Measurements from ENCODE around the gene ARHGAP32.
A peak's percentile ranks its signal among the peaks of the same experiment; 100 is the strongest.
"Not testable (repeated sequence)": the region's sequence is repeated elsewhere in the genome, so short reads cannot be mapped to it uniquely, and the experiment has no call there.

The ARHGAP32 gene

GRCh38 chr11:129202646-129203045 lies 10.5 kb upstream of the ARHGAP32 start:
- DNase-seq (ENCODE audit: low spot score), result no peak

GRCh38 chr11:129195682-129196081 lies 3.6 kb upstream of the ARHGAP32 start:
- no peak for DNase-seq (ENCODE audit: low spot score)

DNA sequence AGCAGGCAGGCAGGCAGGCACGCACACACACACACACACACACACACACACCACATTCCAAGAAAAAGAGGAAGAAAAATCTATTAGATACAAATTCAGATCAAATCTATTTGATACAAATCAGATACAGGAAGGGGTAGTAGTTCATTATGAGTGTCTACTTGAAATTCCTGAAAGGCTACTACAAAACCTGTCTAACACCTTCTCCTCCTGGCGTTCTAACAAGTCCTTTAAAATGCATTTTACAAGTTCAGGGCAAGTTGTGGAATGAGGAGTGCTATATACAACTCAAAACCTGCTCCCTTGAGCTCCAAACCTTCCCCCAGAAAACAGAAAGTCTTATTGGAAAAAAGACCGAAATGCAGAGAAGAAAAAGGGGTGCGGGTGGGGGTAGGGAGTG lies 476 bp downstream of the ARHGAP32 start:
- DNase-seq (ENCODE audit: low spot score), result no peak

DNA sequence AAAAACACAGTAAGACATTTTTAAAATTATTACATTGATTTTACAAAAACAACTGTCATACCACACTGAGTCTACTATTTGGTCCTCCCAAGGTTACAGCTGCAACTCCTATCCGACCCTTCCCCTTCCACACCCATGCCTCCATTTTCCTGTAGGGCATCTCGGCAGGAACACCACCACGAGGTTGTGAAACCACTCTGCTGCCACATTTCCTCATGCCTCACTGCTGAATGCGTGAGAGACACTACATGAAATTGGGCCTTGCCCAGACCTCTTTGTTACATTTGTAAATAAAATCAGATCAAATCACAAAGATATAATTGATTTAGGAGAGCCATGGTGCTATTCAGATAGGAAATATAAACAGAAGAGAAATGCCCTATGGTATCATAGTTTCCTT lies 2.0 kb downstream of the ARHGAP32 start:
- DNase-seq (ENCODE audit: low spot score), result no peak

- no peak for DNase-seq (ENCODE audit: low spot score)
Observed at GRCh38 chr11:129189646-129190045, 2.5 kb downstream of the ARHGAP32 start.

- DNase-seq (ENCODE audit: low spot score), result not testable (repeated sequence)
Observed at GRCh38 chr11:129185082-129185481, 7.0 kb downstream of the ARHGAP32 start.

GRCh38 chr11:129184581-129184980 lies 7.5 kb downstream of the ARHGAP32 start:
- no peak for DNase-seq (ENCODE audit: low spot score)

- DNase-seq (ENCODE audit: low spot score), result no peak
Observed at GRCh38 chr11:129167315-129167714, 24.8 kb downstream of the ARHGAP32 start.

GRCh38 chr11:129163714-129164164 lies 28.4 kb downstream of the ARHGAP32 start:
- no peak for DNase-seq (ENCODE audit: low spot score)

DNA sequence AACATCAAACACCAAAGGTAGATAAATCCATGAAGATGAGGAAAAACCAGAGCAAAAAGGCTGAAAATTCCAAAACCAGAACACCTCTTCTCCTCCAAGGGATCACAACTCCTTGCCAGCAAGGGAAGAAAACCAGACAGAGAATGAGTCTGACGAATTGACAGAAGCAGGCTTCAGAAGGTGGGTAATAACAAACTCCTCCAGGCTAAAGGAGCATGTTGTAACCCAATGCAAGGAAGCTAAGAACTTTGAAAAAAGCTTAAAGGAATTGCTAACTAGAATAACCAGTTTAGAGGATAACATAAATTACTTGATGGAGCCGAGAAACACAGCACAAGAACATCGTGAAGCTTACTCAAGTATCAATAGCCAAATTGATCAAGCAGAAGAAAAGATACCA lies 35.0 kb downstream of the ARHGAP32 start:
- DNase-seq (ENCODE audit: low spot score), result not testable (repeated sequence)

DNA sequence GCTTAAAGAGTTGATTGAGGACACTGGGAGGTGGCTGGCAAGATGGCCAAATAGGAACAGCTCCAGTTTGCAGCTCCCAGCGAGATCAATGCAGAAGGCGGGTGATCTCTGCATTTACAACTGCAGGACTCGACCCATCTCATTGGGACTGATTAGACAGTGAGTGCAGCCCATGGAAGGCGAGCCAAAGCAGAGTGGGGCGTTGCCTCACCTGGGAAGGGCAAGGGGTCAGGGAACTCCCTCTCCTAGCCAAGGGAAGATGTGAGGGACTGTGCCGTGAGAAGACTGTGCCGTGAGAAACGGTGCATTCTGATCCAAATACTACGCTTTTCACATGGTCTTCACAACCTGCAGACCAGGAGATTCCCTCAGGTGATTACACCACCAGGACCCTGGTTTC lies 36.4 kb downstream of the ARHGAP32 start:
- no peak for DNase-seq (ENCODE audit: low spot score)

DNA sequence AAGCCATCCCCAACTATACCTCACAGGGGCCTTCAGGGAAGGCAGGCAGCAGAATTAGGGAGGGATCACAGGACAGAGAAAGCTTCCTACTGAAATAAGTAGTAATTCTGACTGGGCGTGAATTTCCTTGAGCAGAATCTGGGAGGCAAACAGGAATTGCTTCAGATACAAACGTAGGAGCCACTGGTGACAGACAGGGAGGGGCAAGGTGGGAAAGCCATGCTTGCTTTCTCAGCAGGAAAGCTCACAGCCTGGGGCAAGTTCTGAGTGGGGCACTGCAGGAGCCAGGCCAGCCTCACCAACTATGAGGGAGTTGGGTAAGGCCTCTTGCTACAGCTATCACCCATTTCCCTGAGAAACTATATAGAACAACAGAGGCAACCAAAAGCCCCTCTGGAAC lies 43.6 kb downstream of the ARHGAP32 start:
- DNase-seq (ENCODE audit: low spot score), result no peak

GRCh38 chr11:129146191-129146590 lies 45.9 kb downstream of the ARHGAP32 start:
- DNase-seq (ENCODE audit: low spot score), result no peak

DNA sequence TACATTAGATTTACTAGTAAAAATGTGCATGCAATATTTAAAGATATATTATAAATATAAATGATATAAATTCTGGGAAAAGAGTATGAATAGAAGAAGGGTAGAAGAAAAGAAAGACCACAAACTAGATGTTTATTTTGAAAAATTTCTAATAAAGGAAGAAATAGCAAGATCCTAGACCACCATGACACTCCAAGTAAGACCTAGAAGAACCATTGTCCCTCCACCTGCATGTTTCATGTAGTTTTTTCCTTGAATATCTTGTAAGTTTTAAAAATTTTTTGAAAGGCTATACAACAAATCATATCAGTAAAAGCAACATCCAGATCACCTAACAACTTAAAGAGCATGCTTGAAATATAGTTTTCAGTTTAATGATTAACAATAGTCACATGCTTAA lies 46.8 kb downstream of the ARHGAP32 start:
- DNase-seq (ENCODE audit: low spot score), result no peak

- DNase-seq (ENCODE audit: low spot score), result no peak
Observed at GRCh38 chr11:129144256-129144655, 47.9 kb downstream of the ARHGAP32 start.

- DNase-seq (ENCODE audit: low spot score), result no peak
Observed at GRCh38 chr11:129143335-129143734, 48.8 kb downstream of the ARHGAP32 start.

GRCh38 chr11:129141748-129142523 lies 50.2 kb downstream of the ARHGAP32 start:
- no peak for DNase-seq (ENCODE audit: low spot score)

GRCh38 chr11:129131316-129131715 lies 60.8 kb downstream of the ARHGAP32 start:
- DNase-seq (ENCODE audit: low spot score), result no peak

DNA sequence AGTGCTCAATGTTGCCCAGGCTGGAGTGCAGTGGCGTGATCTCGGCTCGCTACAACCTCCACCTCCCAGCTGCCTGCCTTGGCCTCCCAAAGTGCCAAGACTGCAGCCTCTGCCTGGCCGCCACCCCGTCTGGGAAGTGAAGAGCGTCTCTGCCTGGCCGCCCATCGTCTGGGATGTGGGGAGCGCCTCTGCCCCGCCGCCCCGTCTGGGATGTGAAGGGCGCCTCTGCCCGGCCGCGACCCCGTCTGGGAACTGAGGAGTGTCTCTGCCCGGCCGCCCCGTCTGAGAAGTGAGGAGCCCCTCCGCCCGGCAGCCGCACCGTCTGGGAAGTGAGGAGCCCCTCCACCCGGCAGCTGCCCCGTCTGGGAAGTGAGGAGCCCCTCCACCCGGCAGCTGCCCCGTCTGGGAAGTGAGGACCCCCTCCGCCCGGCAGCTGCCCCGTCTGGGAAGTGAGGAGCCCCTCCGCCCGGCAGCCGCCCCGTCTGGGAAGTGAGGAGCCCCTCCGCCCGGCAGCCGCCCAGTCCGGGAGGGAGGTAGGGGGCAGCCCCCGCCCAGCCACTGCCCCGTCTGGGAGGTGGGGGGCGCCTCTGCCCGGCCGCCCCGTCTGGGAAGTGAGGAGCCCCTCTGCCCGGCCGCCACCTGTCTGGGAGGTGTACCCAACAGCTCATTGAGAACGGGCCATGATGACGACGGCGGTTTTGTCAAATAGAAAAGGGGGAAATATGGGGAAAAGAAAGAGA lies 63.1 kb downstream of the ARHGAP32 start:
- not testable (repeated sequence) for DNase-seq (ENCODE audit: low spot score)

- no peak for DNase-seq (ENCODE audit: low spot score)
Observed at GRCh38 chr11:129119036-129119435, 73.1 kb downstream of the ARHGAP32 start.

- DNase-seq (ENCODE audit: low spot score), result peak; percentile 48
Observed at GRCh38 chr11:129117595-129118350, 74.4 kb downstream of the ARHGAP32 start.
